ENCODE data around the gene ULBP1.
"Not testable (repeated sequence)": the region's sequence is repeated elsewhere in the genome, so short reads cannot be mapped to it uniquely, and the experiment has no call there.

ULBP1 gene

GRCh38 chr6:149939909-149940671 lies 23.7 kb upstream of the ULBP1 start:
- H3K4me3 Mint-ChIP-seq: no peak overlapping the region
- H3K9me3 Mint-ChIP-seq: no peaks in the 10 kb centered on the region
- ATAC-seq: no peak
- H3K4me1 Mint-ChIP-seq: peaks cover 47% of the 10 kb centered on the region
- H3K27ac Mint-ChIP-seq: no peak overlapping the region
- H3K27me3 Mint-ChIP-seq: peaks cover 84% of the 10 kb centered on the region
- H3K36me3 Mint-ChIP-seq: no peaks in the 10 kb centered on the region

- peaks cover 79% of the 10 kb centered on the region for H3K27me3 Mint-ChIP-seq
- no peak overlapping the region for H3K4me3 Mint-ChIP-seq
- H3K4me1 Mint-ChIP-seq: peaks cover 52% of the 10 kb centered on the region
- no peak overlapping the region for H3K27ac Mint-ChIP-seq
- no peaks in the 10 kb centered on the region for H3K36me3 Mint-ChIP-seq
- ATAC-seq: no peak
- H3K9me3 Mint-ChIP-seq: no peaks in the 10 kb centered on the region
Measured at GRCh38 chr6:149940672-149940982, 23.1 kb upstream of the ULBP1 start.

- H3K4me1 Mint-ChIP-seq: peaks cover 52% of the 10 kb centered on the region
- ATAC-seq: peak; percentile 79
- H3K27me3 Mint-ChIP-seq: peaks cover 73% of the 10 kb centered on the region
- peak within 1 kb of the TSS; percentile 93 for H3K4me3 Mint-ChIP-seq
- H3K36me3 Mint-ChIP-seq: no peaks in the 10 kb centered on the region
- peak within 1 kb of the TSS; percentile 49 for H3K27ac Mint-ChIP-seq
- no peaks in the 10 kb centered on the region for H3K9me3 Mint-ChIP-seq
Measured at GRCh38 chr6:149941583-149942460, 21.9 kb upstream of the ULBP1 start, which contains the start of gene ULBP2. TSS of gene ULBP2 (plus strand) at chr6:149942014. CDS start at chr6:149942073, 59 bp downstream.

- Mint-ChIP-seq H3K27me3 (peaks cover 71% of the 10 kb centered on the region), H3K36me3 (no peaks in the 10 kb centered on the region), H3K4me3 (peak overlapping the region; percentile 93), H3K9me3 (no peaks in the 10 kb centered on the region), H3K4me1 (peaks cover 51% of the 10 kb centered on the region), H3K27ac (no peak overlapping the region)
- no peak for ATAC-seq
Measured at GRCh38 chr6:149942461-149942829, 21.3 kb upstream of the ULBP1 start.

GRCh38 chr6:149943321-149943720 lies 20.4 kb upstream of the ULBP1 start:
- H3K9me3 Mint-ChIP-seq, ATAC-seq, H3K27ac Mint-ChIP-seq, H3K36me3 Mint-ChIP-seq: not testable (repeated sequence)
- Mint-ChIP-seq H3K4me3 (peak overlapping the region; percentile 93), H3K4me1 (peaks cover 43% of the 10 kb centered on the region), H3K27me3 (peaks cover 71% of the 10 kb centered on the region)

- Mint-ChIP-seq H3K27me3 (peaks cover 68% of the 10 kb centered on the region), H3K4me1 (peaks cover 23% of the 10 kb centered on the region)
- not testable (repeated sequence) for H3K4me3 Mint-ChIP-seq, H3K36me3 Mint-ChIP-seq, H3K27ac Mint-ChIP-seq, H3K9me3 Mint-ChIP-seq
- ATAC-seq: peak; percentile 78
Measured at GRCh38 chr6:149945276-149945675, 18.5 kb upstream of the ULBP1 start.

- not testable (repeated sequence) for H3K4me3 Mint-ChIP-seq, ATAC-seq, H3K27ac Mint-ChIP-seq, H3K36me3 Mint-ChIP-seq, H3K9me3 Mint-ChIP-seq
- peaks cover 18% of the 10 kb centered on the region for H3K4me1 Mint-ChIP-seq
- peaks cover 68% of the 10 kb centered on the region for H3K27me3 Mint-ChIP-seq
Measured at GRCh38 chr6:149946631-149947030, 17.1 kb upstream of the ULBP1 start.

GRCh38 chr6:149947533-149947932 lies 16.2 kb upstream of the ULBP1 start:
- H3K27ac Mint-ChIP-seq: not testable (repeated sequence)

GRCh38 chr6:149948011-149948410 lies 15.7 kb upstream of the ULBP1 start:
- Mint-ChIP-seq H3K4me1 (peaks cover 5% of the 10 kb centered on the region), H3K27ac (no peak overlapping the region), H3K4me3 (no peak overlapping the region), H3K27me3 (peaks cover 68% of the 10 kb centered on the region), H3K36me3 (no peaks in the 10 kb centered on the region), H3K9me3 (no peaks in the 10 kb centered on the region)
- no peak for ATAC-seq

More at GRCh38 chr6:149947533-149947932, 16.2 kb upstream of the ULBP1 start:
- not testable (repeated sequence) for H3K4me1 Mint-ChIP-seq, ATAC-seq, H3K4me3 Mint-ChIP-seq, H3K36me3 Mint-ChIP-seq, H3K9me3 Mint-ChIP-seq
- H3K27me3 Mint-ChIP-seq: peaks cover 68% of the 10 kb centered on the region

- no peak for ATAC-seq
- peaks cover 69% of the 10 kb centered on the region for H3K27me3 Mint-ChIP-seq
- H3K4me3 Mint-ChIP-seq: no peak overlapping the region
- H3K36me3 Mint-ChIP-seq: no peaks in the 10 kb centered on the region
- H3K9me3 Mint-ChIP-seq: no peaks in the 10 kb centered on the region
- H3K27ac Mint-ChIP-seq: no peak overlapping the region
- H3K4me1 Mint-ChIP-seq: peaks cover 7% of the 10 kb centered on the region
Measured at GRCh38 chr6:149948616-149949015, 15.1 kb upstream of the ULBP1 start.

GRCh38 chr6:149950423-149950822 lies 13.3 kb upstream of the ULBP1 start:
- peaks cover 81% of the 10 kb centered on the region for H3K27me3 Mint-ChIP-seq
- no peak for ATAC-seq

GRCh38 chr6:149951096-149951495 lies 12.6 kb upstream of the ULBP1 start:
- Mint-ChIP-seq H3K4me3 (no peak overlapping the region), H3K27me3 (peaks cover 87% of the 10 kb centered on the region), H3K36me3 (no peaks in the 10 kb centered on the region), H3K4me1 (peaks cover 10% of the 10 kb centered on the region), H3K9me3 (no peaks in the 10 kb centered on the region), H3K27ac (no peak overlapping the region)
- ATAC-seq: no peak

More at GRCh38 chr6:149950423-149950822, 13.3 kb upstream of the ULBP1 start:
- Mint-ChIP-seq H3K4me1 (peaks cover 12% of the 10 kb centered on the region), H3K9me3 (no peaks in the 10 kb centered on the region), H3K36me3 (no peaks in the 10 kb centered on the region), H3K27ac (no peak overlapping the region), H3K4me3 (no peak overlapping the region)

- Mint-ChIP-seq H3K9me3 (no peaks in the 10 kb centered on the region), H3K36me3 (no peaks in the 10 kb centered on the region), H3K4me3 (no peak overlapping the region), H3K27me3 (peaks cover 88% of the 10 kb centered on the region), H3K4me1 (peaks cover 10% of the 10 kb centered on the region), H3K27ac (no peak overlapping the region)
- ATAC-seq: no peak
Measured at GRCh38 chr6:149951626-149952025, 12.1 kb upstream of the ULBP1 start.

- not testable (repeated sequence) for H3K27ac Mint-ChIP-seq, ATAC-seq, H3K9me3 Mint-ChIP-seq, H3K36me3 Mint-ChIP-seq, H3K4me3 Mint-ChIP-seq
- H3K27me3 Mint-ChIP-seq: peaks cover 80% of the 10 kb centered on the region
- peaks cover 10% of the 10 kb centered on the region for H3K4me1 Mint-ChIP-seq
Measured at GRCh38 chr6:149953390-149953789, 10.4 kb upstream of the ULBP1 start.

- not testable (repeated sequence) for H3K4me3 Mint-ChIP-seq, H3K27ac Mint-ChIP-seq, H3K9me3 Mint-ChIP-seq, H3K36me3 Mint-ChIP-seq
- ATAC-seq: peak; percentile 64
- Mint-ChIP-seq H3K4me1 (peaks cover 10% of the 10 kb centered on the region), H3K27me3 (peaks cover 82% of the 10 kb centered on the region)
Measured at GRCh38 chr6:149953934-149954327, 9.8 kb upstream of the ULBP1 start.

Data from stimulated activated memory B cell treated with anti-CD40 and anti-IgM and Interleukin-4, amounts not matched to agents 10 μg/mL and 1 μg/mL and 100 μg/mL, for 72 hours (primary cell).